Hematopoietic multipotent progenitor cell treated with erythropoietin and hydrocortisone succinate and interleukin-3 and kit ligand, for 4 days (in vitro differentiated cells): Measurements from ENCODE around the gene ALDH1A3.

ENCODE experiments used
- DNase-seq: peaks from one replicate; pipeline ENCODE4 v3.0.0-alpha.2; 2015

Gene ALDH1A3

GRCh38 chr15:100902436-100903167 lies 23.0 kb downstream of the ALDH1A3 start:
- peak; percentile 57 for DNase-seq

GRCh38 chr15:100903168-100903554 lies 23.5 kb downstream of the ALDH1A3 start:
- no peak for DNase-seq

GRCh38 chr15:100905850-100906249 lies 26.2 kb downstream of the ALDH1A3 start:
- no peak for DNase-seq

GRCh38 chr15:100908466-100908865 lies 28.8 kb downstream of the ALDH1A3 start:
- DNase-seq, result no peak

GRCh38 chr15:100909565-100909964 lies 29.9 kb downstream of the ALDH1A3 start:
- no peak for DNase-seq

- DNase-seq, result no peak
These were observed 30.6 kb downstream of the ALDH1A3 start for GRCh38 chr15:100909989-100910955.

GRCh38 chr15:100911086-100911485 lies 31.5 kb downstream of the ALDH1A3 start:
- DNase-seq, result no peak

GRCh38 chr15:100913961-100914360 lies 34.3 kb downstream of the ALDH1A3 start:
- no peak for DNase-seq

GRCh38 chr15:100914876-100915275 lies 35.2 kb downstream of the ALDH1A3 start:
- DNase-seq, result peak; percentile 28

- DNase-seq, result peak; percentile 93
These were observed 38.5 kb downstream of the ALDH1A3 start for GRCh38 chr15:100918034-100918689.

GRCh38 chr15:100918690-100919480 lies 39.3 kb downstream of the ALDH1A3 start, which contains the start of gene LRRK1:
Gene LRRK1, plus strand, starts transcription at chr15:100919357. Its CDS starts 5,276 bp downstream, at chr15:100924633.
- peak; percentile 80 for DNase-seq

- peak; percentile 52 for DNase-seq
These were observed 40.1 kb downstream of the ALDH1A3 start for GRCh38 chr15:100919481-100920405.

GRCh38 chr15:100920516-100921135 lies 41.0 kb downstream of the ALDH1A3 start:
- DNase-seq, result no peak

- peak; percentile 31 for DNase-seq
These were observed 42.8 kb downstream of the ALDH1A3 start for GRCh38 chr15:100922192-100923040.

- DNase-seq, result no peak
These were observed 43.4 kb downstream of the ALDH1A3 start for GRCh38 chr15:100923076-100923475.

- no peak for DNase-seq
These were observed 44.3 kb downstream of the ALDH1A3 start for GRCh38 chr15:100923902-100924301.

- DNase-seq, result no peak
These were observed 44.8 kb downstream of the ALDH1A3 start for GRCh38 chr15:100924436-100924835.

GRCh38 chr15:100925480-100925879 lies 45.8 kb downstream of the ALDH1A3 start:
- no peak for DNase-seq

- DNase-seq, result no peak
These were observed 46.6 kb downstream of the ALDH1A3 start for GRCh38 chr15:100926258-100926657.
